Activated B cell treated with CpG ODN at 0.5 μM for 24 hours (primary cell): ENCODE measurements around the gene DTHD1. TPM values are rescaled to one million over a fixed set of nuclear protein-coding genes. Genes with fewer than 3 reads are reported as not detected.

Experiments
- ATAC-seq: fragments of 200-7000 bp; cut with Tn5 transposase; one replicate; pipeline ENCODE4 v1.10.0; 2021; ENCODE audit warnings: low read depth, mild to moderate bottlenecking, moderate library complexity
- CTCF ChIA-PET: fragments of 350-600 bp; sonication (Branson Sonifier 250); formaldehyde crosslinking; loops from one replicate; lab custom pipeline; 2021; ENCODE audit warnings: antibody characterized with exemption; lab: Charles Lee
- POLR2A ChIA-PET: fragments of 350-600 bp; sonication (Branson Sonifier 250); formaldehyde crosslinking; loops from one replicate; lab custom pipeline; 2021; ENCODE audit warnings: antibody characterized with exemption; lab: Charles Lee
- DNase-seq: peaks from one replicate; pipeline ENCODE4 v3.0.0; 2022
- H3K27ac Mint-ChIP-seq: one replicate; pipeline ENCODE4 v1.8.0; 2020; ENCODE audit warnings: mixed read lengths
- H3K27me3 Mint-ChIP-seq: one replicate; pipeline ENCODE4 v1.8.0; 2021; ENCODE audit warnings: mixed read lengths
- H3K36me3 Mint-ChIP-seq: one replicate; pipeline ENCODE4 v1.8.0; 2021; ENCODE audit warnings: low read depth, mixed read lengths
- H3K4me1 Mint-ChIP-seq: one replicate; pipeline ENCODE4 v1.8.0; 2021; ENCODE audit warnings: mixed read lengths
- H3K4me3 Mint-ChIP-seq: one replicate; pipeline ENCODE4 v1.8.0; 2020; ENCODE audit warnings: mild to moderate bottlenecking, mixed read lengths
- H3K9me3 Mint-ChIP-seq: one replicate; pipeline ENCODE4 v1.8.0; 2020; ENCODE audit warnings: mixed read lengths
- intact Hi-C: fragments of 100-400 bp; cut with micrococcal nuclease; formaldehyde crosslinking; loops from one replicate; pipeline ENCODE4 v1.15.1; 2024
- total RNA-seq: library from RNA; stranded (reverse); gene quantifications from 2 replicates; pipeline ENCODE4 v1.2.3, GENCODE V29; 2022
- TF ChIP-seq, protein P1 (sequence below): fragments of 200-600 bp; IDR thresholded peaks from one replicate; pipeline ENCODE4 v1.8.0; 2022; ENCODE audit warnings: antibody characterized with exemption, mild to moderate bottlenecking

Gene DTHD1
- total RNA-seq, 1 donor from 2014 or later: not detected

DNA sequence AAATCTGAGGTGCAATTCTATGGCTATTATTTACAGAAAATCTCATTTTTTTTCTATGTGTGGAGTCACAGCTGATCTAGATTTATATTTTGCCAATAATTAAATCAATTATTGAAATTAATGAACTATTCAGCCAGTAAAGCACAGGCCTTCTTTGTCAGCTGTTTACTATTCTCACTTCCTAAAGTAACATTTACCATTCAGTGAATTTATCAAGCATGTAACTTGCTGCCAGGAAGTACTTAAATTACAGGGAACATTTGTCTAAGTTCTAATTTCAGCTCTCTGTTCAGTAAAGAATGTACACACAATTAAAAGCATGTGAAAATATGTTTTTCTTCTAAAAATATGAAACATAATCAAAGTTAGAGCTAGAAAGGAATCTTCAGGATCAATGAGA is 79.3 kb downstream of the DTHD1 start:
- Mint-ChIP-seq H3K4me3 (no peak overlapping the region), H3K27me3 (no peaks in the 10 kb centered on the region), H3K4me1 (peaks cover 5% of the 10 kb centered on the region), H3K36me3 (no peaks in the 10 kb centered on the region), H3K9me3 (no peaks in the 10 kb centered on the region), H3K27ac (no peak overlapping the region)
- DNase-seq: no peak
- TF ChIP-seq, protein P1, sequence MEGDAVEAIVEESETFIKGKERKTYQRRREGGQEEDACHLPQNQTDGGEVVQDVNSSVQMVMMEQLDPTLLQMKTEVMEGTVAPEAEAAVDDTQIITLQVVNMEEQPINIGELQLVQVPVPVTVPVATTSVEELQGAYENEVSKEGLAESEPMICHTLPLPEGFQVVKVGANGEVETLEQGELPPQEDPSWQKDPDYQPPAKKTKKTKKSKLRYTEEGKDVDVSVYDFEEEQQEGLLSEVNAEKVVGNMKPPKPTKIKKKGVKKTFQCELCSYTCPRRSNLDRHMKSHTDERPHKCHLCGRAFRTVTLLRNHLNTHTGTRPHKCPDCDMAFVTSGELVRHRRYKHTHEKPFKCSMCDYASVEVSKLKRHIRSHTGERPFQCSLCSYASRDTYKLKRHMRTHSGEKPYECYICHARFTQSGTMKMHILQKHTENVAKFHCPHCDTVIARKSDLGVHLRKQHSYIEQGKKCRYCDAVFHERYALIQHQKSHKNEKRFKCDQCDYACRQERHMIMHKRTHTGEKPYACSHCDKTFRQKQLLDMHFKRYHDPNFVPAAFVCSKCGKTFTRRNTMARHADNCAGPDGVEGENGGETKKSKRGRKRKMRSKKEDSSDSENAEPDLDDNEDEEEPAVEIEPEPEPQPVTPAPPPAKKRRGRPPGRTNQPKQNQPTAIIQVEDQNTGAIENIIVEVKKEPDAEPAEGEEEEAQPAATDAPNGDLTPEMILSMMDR: no peak
- ChIA-PET POLR2A (no interaction called here), CTCF (no interaction called here)
- ATAC-seq: no peak
- intact Hi-C loops: no loop called here

DNA sequence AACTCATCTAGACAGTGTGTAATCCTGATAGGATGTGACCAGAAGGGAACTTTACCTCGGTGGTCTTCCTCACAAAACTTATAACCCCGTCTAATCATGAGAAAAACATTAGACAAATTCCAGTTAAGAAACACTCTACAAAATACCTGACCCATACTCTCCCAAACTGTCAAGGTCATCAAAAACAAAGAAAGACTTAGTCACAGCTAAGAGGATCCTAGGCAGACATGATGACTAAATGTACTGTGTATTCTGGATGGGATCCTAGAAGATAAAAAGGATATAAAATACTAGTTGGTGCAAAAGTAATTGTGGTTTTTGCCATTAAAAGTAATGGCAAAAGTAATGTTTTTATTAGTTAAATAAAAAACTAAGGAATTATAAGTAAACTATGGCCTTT is 81.6 kb downstream of the DTHD1 start:
- TF ChIP-seq, protein P1: no peak
- Mint-ChIP-seq H3K4me1 (peaks cover 5% of the 10 kb centered on the region), H3K27ac (no peak overlapping the region), H3K27me3 (no peaks in the 10 kb centered on the region), H3K9me3 (no peaks in the 10 kb centered on the region), H3K36me3 (no peaks in the 10 kb centered on the region), H3K4me3 (no peak overlapping the region)
- ATAC-seq (no peak), DNase-seq (no peak)
- POLR2A ChIA-PET: no interaction called here
- CTCF ChIA-PET: no interaction called here
- intact Hi-C loops: no loop called here

- H3K4me3 Mint-ChIP-seq: no peak overlapping the region
- DNase-seq (no peak), ATAC-seq (no peak)
- H3K9me3 Mint-ChIP-seq: peaks cover 17% of the 10 kb centered on the region
- intact Hi-C loops: no loop called here
- no peaks in the 10 kb centered on the region for H3K36me3 Mint-ChIP-seq
- CTCF ChIA-PET: no interaction called here
- H3K27ac Mint-ChIP-seq: no peak overlapping the region
- no peaks in the 10 kb centered on the region for H3K4me1 Mint-ChIP-seq
- TF ChIP-seq, protein P1: no peak
- POLR2A ChIA-PET: no interaction called here
- H3K27me3 Mint-ChIP-seq: peaks cover 2% of the 10 kb centered on the region
These were observed 93.6 kb downstream of the DTHD1 start for GRCh38 chr4:36374836-36375511.

GRCh38 chr4:36385951-36386571 is 104.6 kb downstream of the DTHD1 start:
- peak; percentile 93 for ATAC-seq
- ChIA-PET POLR2A (interaction anchor here (0.7 kb wide), 1 partner anchor 143 kb away, joined by 4 read pairs; no protein-coding TSS in a partner anchor), CTCF (interaction anchor here (2.8 kb wide), 1 partner anchor 13 kb away, joined by 16 read pairs; no protein-coding TSS in a partner anchor)
- Mint-ChIP-seq H3K4me1 (peaks cover 16% of the 10 kb centered on the region), H3K27ac (peak overlapping the region; percentile 88), H3K4me3 (peak overlapping the region; percentile 61), H3K9me3 (no peaks in the 10 kb centered on the region), H3K36me3 (no peaks in the 10 kb centered on the region), H3K27me3 (no peaks in the 10 kb centered on the region)
- intact Hi-C loops: no loop called here
- TF ChIP-seq, protein P1: no peak
- no peak for DNase-seq

GRCh38 chr4:36386691-36387090 is 105.3 kb downstream of the DTHD1 start:
- H3K27ac Mint-ChIP-seq: peak overlapping the region; percentile 88
- TF ChIP-seq, protein P1: no peak
- H3K9me3 Mint-ChIP-seq: no peaks in the 10 kb centered on the region
- no peaks in the 10 kb centered on the region for H3K36me3 Mint-ChIP-seq
- ChIA-PET POLR2A (no interaction called here), CTCF (interaction anchor here (1.0 to 2.8 kb wide), 2 partner anchors 13 to 142 kb away, joined by 7 to 16 read pairs; partner anchors contain the start of gene ARAP2)
- intact Hi-C loops: no loop called here
- DNase-seq: no peak
- H3K4me3 Mint-ChIP-seq: no peak overlapping the region
- no peaks in the 10 kb centered on the region for H3K27me3 Mint-ChIP-seq
- no peak for ATAC-seq
- peaks cover 16% of the 10 kb centered on the region for H3K4me1 Mint-ChIP-seq
